K562 (cell line): Measurements from ENCODE around the gene RGPD8. TPM values are rescaled to one million over a fixed set of nuclear protein-coding genes. Genes with fewer than 3 reads are reported as not detected.

Experiments
- ATF7 ChIP-seq: fragments of 450-650 bp; IDR thresholded peaks from 2 replicates; pipeline ENCODE4 v1.7.1; 2014; ENCODE audit warnings: mild to moderate bottlenecking, moderate library complexity
- E2F5 ChIP-seq: sonication (generic); formaldehyde crosslinking; IDR thresholded peaks from 2 replicates; pipeline ENCODE4 v1.8.0; 2022; ENCODE audit warnings: mild to moderate bottlenecking, missing genetic modification reagents
- EHMT2 ChIP-seq: fragments of 450-650 bp; IDR thresholded peaks from 2 replicates; pipeline ENCODE4 v1.6.1; 2018; ENCODE audit warnings: antibody characterized with exemption
- GABPA ChIP-seq: fragments of 200-800 bp; sonication (Bioruptor generic); conservative IDR thresholded peaks from 2 replicates; pipeline ENCODE4 v1.6.1; 2016; ENCODE audit warnings: low read depth, missing genetic modification characterization, missing compliant biosample characterization
- JUND ChIP-seq, 2 experiments: IDR thresholded peaks; 2 replicates in 1 of 2; 3 replicates in 1 of 2; pipeline ENCODE4 v1.6.1; 2011; ENCODE audit warnings: borderline replicate concordance in 2 of 2, low read depth in 2 of 2, low read length in 2 of 2, improper control_type of control experiment in 1 of 2, missing biosample characterization in 1 of 2, missing genetic modification characterization in 1 of 2, missing genetic modification reagents in 1 of 2
- KLF1 ChIP-seq: fragments of 450-650 bp; IDR thresholded peaks from 2 replicates; pipeline ENCODE4 v1.6.1; 2016; ENCODE audit warnings: missing genetic modification characterization, missing compliant biosample characterization
- MAX ChIP-seq: sonication (generic); formaldehyde crosslinking; IDR thresholded peaks from 2 replicates; pipeline ENCODE4 v1.9.0; 2022; ENCODE audit warnings: mild to moderate bottlenecking, missing genetic modification reagents
- MBD2 ChIP-seq: sonication (generic); IDR thresholded peaks from 2 replicates; pipeline ENCODE4 v1.6.1; 2016; ENCODE audit warnings: low read depth, borderline replicate concordance
- MGA ChIP-seq: fragments of 450-650 bp; IDR thresholded peaks from 2 replicates; pipeline ENCODE4 v1.6.1; 2016; ENCODE audit warnings: mild to moderate bottlenecking, moderate library complexity
- PHF21A ChIP-seq: fragments of 450-650 bp; IDR thresholded peaks from 2 replicates; pipeline ENCODE4 v1.6.1; 2017; ENCODE audit warnings: low read depth, borderline replicate concordance
- SP1 ChIP-seq: sonication (generic); formaldehyde crosslinking; IDR thresholded peaks from 2 replicates; pipeline ENCODE4 v1.8.1; 2022; ENCODE audit warnings: mild to moderate bottlenecking, missing genetic modification reagents
- TCF7 ChIP-seq: sonication (generic); IDR thresholded peaks from 2 replicates; pipeline ENCODE4 v1.6.1; 2016; ENCODE audit warnings: antibody characterized with exemption, borderline replicate concordance
- ZFP1 ChIP-seq: fragments of 450-650 bp; formaldehyde crosslinking; IDR thresholded peaks from 2 replicates; pipeline ENCODE4 v1.4.0; 2020; ENCODE audit warnings: mild to moderate bottlenecking, mixed read lengths
- ZNF263 ChIP-seq: sonication (generic); formaldehyde crosslinking; IDR thresholded peaks from 2 replicates; pipeline ENCODE4 v1.8.0; 2022; ENCODE audit warnings: mild to moderate bottlenecking, missing genetic modification reagents, borderline replicate concordance
- ZNF511 ChIP-seq: sonication (generic); formaldehyde crosslinking; IDR thresholded peaks from 2 replicates; pipeline ENCODE4 v1.8.0; 2022; ENCODE audit warnings: mild to moderate bottlenecking, missing genetic modification reagents
- ZNF586 ChIP-seq: fragments of 450-650 bp; formaldehyde crosslinking; conservative IDR thresholded peaks from 2 replicates; pipeline ENCODE4 v1.4.0; 2020; ENCODE audit warnings: mild to moderate bottlenecking, moderate library complexity
- polyA plus RNA-seq, 8 experiments: library from polyadenylated mRNA; depleted of rRNA in 4 of 8; stranded (reverse) in 5 of 8; unstranded in 3 of 8; fragments of >200 nt; fragmentation: Nextera tagmentation in 2 of 8; fragmentation: Illumina TruSeq in 1 of 8; extraction: Ambion mirVana in 2 of 8; extraction: Trizol in 1 of 8; gene quantifications; 2 replicates each; pipeline versions ENCODE4 v1.2.1 to v1.2.3, GENCODE V29; 2011 to 2014; ENCODE audit warnings: inconsistent platforms in 1 of 8, missing spikeins in 1 of 8
- total RNA-seq, 7 experiments: library from RNA; depleted of rRNA in 6 of 7; stranded (reverse); fragments of >200 nt in 6 of 7; fragmentation: Illumina TruSeq in 2 of 7; extraction: Trizol in 2 of 7; gene quantifications; 2 replicates each; pipeline versions ENCODE4 v1.2.1 to v1.2.3, GENCODE V29; 2011 to 2021; ENCODE audit warnings: low replicate concordance in 1 of 7

RGPD8 gene
- total and polyA plus RNA-seq, 9 of the 15 experiments (the other 6 are each of a cell fraction or from before 2014, with no cell fraction given) = 0.03 to 0.47 (median 0.12) TPM; not detected in 1

- no peak for TF ChIP-seq ZNF586 (CRISPR knock-in tag)
- TF ChIP-seq SP1 (CRISPR knock-in tag) = 0 out of 2 replicates have a peak, but pooled peaks have one; percentile 46
- no peak for TF ChIP-seq ZNF263 (CRISPR knock-in tag)
- TF ChIP-seq KLF1 (tag) = no peak
- TF ChIP-seq E2F5 (CRISPR knock-in tag) = no peak
- TF ChIP-seq GABPA (tag) = no peak
- peak; percentile 75 for TF ChIP-seq MGA
- TF ChIP-seq ATF7 = peak; percentile 84; the same call in 1 of the 2 replicates
- TF ChIP-seq EHMT2 = no peak
- TF ChIP-seq MBD2 = peak; percentile 17; the same call in 1 of the 2 replicates
- no peak for TF ChIP-seq ZFP1
- TF ChIP-seq ZNF511 (CRISPR knock-in tag) = no peak
- TF ChIP-seq TCF7 = no peak
- peak; percentile 48; the same call in 1 of the 2 replicates for TF ChIP-seq MAX (CRISPR knock-in tag)
- TF ChIP-seq PHF21A = no peak
- TF ChIP-seq JUND (IDR thresholded peaks at IDR 0.05; ENCODE audit: borderline replicate concordance, low read depth, low read length) = peak; percentile 48; the same call in 1 of the 2 replicates
- 0 out of 3 replicates have a peak, but pooled peaks have one; percentile 54 for TF ChIP-seq JUND (tag; IDR thresholded peaks at IDR 0.05; ENCODE audit: borderline replicate concordance, low read depth, low read length)
Measured at GRCh38 chr2:112483042-112483473, 49.6 kb upstream of the RGPD8 start (continued).
